Activated CD4-positive, alpha-beta T cell treated with anti-CD3 and anti-CD28 coated beads, Interleukin-2, amount 10 ng/mL, durations not matched to agents 7 days and 5 days (primary cell): Measurements from ENCODE around the gene MRPS31. TPM values are rescaled to one million over a fixed set of nuclear protein-coding genes. Genes with fewer than 3 reads are reported as not detected.
"Not testable (repeated sequence)": the region's sequence is repeated elsewhere in the genome, so short reads cannot be mapped to it uniquely, and the experiment has no call there.

Source experiments
- CTCF ChIA-PET: fragments of 350-600 bp; sonication (Branson Sonifier 250); formaldehyde crosslinking; loops from one replicate; lab custom pipeline; 2021; ENCODE audit warnings: antibody characterized with exemption; lab: Charles Lee
- POLR2A ChIA-PET: fragments of 350-600 bp; sonication (Branson Sonifier 250); formaldehyde crosslinking; loops from one replicate; lab custom pipeline; 2021; ENCODE audit warnings: antibody characterized with exemption; lab: Charles Lee
- DNase-seq: peaks from one replicate; pipeline ENCODE4 v3.0.0-alpha.2; 2020
- H3K27ac Mint-ChIP-seq: one replicate; pipeline ENCODE4 v1.8.0; 2021; ENCODE audit warnings: mild to moderate bottlenecking, moderate library complexity, mixed read lengths
- H3K27me3 Mint-ChIP-seq: one replicate; pipeline ENCODE4 v1.8.0; 2021; ENCODE audit warnings: mixed read lengths
- H3K36me3 Mint-ChIP-seq: one replicate; pipeline ENCODE4 v1.8.0; 2021; ENCODE audit warnings: low read depth, mixed read lengths
- H3K4me1 Mint-ChIP-seq: one replicate; pipeline ENCODE4 v1.8.0; 2021; ENCODE audit warnings: mixed read lengths
- H3K4me3 Mint-ChIP-seq: one replicate; pipeline ENCODE4 v1.8.0; 2021; ENCODE audit warnings: mild to moderate bottlenecking, moderate library complexity, mixed read lengths
- H3K9me3 Mint-ChIP-seq: one replicate; pipeline ENCODE4 v1.8.0; 2021; ENCODE audit warnings: mixed read lengths
- total RNA-seq, 2 experiments: library from RNA; stranded (reverse); gene quantifications; one replicate each; pipeline ENCODE4 v1.2.3, GENCODE V29; 2021

The MRPS31 gene
- total RNA-seq, 2 experiments from 2014 or later: 32.3 to 36.2 TPM

DNA sequence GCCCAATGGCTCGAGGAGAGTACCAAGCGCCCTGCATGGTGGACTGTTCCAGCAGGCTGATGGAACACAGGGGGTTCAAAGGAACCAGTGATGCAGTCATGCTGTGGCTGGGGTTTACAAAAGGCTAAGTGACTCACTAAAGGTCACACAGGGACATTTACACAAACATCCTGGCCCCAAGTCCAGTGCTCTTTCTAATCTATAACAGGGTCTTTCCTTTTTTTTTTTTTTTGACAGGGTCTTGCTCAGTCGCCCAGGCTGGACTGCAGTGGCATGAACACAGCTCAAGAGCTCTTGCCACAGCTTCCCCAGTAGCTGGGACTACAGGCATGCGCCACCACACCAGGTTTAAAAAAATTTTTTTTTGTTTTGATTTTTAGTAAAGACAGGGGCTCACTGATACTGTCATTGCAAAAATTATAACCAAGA lies 15.6 kb upstream of the MRPS31 start:
- Mint-ChIP-seq H3K27ac (no peak overlapping the region), H3K27me3 (no peaks in the 10 kb centered on the region), H3K9me3 (no peaks in the 10 kb centered on the region), H3K36me3 (no peaks in the 10 kb centered on the region), H3K4me3 (no peak overlapping the region), H3K4me1 (peaks cover 29% of the 10 kb centered on the region)
- no peak for DNase-seq
- POLR2A ChIA-PET: no interaction called here
- CTCF ChIA-PET: interaction anchor here (0.8 to 3.9 kb wide), 5 partner anchors 9 to 118 kb away, joined by 3 to 14 read pairs (median 3); no protein-coding TSS in a partner anchor

DNA sequence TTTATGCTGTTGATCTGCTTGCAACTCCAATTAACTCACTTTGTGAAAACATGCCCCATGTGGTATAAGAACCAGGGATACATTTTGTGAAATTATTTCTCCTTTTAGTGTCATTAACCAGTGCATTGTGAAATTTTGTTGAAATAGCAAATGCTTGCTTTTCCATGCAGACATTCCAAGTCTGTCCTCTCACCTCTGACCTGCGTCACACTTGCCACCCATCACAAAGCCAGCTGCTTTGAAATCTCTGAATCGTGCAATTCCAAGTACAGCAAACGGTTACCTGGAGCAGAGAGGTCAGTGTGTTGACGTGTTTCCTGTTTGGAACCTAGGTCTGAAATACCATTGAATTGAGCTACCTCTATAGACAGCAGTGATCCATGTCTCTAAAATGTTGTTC lies 13.6 kb upstream of the MRPS31 start:
- Mint-ChIP-seq H3K27ac (no peak overlapping the region), H3K9me3 (no peaks in the 10 kb centered on the region), H3K27me3 (no peaks in the 10 kb centered on the region), H3K4me1 (peaks cover 27% of the 10 kb centered on the region), H3K4me3 (no peak overlapping the region), H3K36me3 (no peaks in the 10 kb centered on the region)
- POLR2A ChIA-PET: no interaction called here
- CTCF ChIA-PET: interaction anchor here (0.6 kb wide), 1 partner anchor 762 kb away, joined by 5 read pairs; no protein-coding TSS in a partner anchor
- no peak for DNase-seq

DNA sequence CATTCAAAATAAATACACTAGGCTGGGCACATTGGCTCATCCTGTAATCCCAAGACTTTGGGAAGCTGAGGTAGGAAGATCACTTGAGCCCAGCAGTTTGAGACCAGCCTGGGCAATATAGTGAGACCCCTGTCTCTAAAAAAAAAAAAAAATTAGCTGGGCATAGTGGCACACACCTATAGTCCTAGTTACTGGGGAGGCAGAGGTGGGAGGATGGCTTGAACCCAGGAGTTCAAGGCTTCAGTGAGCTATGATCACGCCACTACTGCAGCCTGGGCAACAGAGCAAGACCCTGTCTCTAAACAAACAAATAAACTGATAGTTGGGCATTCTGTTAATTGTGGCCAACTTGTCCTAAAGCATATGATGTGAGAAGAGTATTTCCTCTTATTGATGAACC lies 12.0 kb upstream of the MRPS31 start:
- H3K9me3 Mint-ChIP-seq, DNase-seq, H3K4me3 Mint-ChIP-seq, H3K27ac Mint-ChIP-seq, H3K27me3 Mint-ChIP-seq, H3K36me3 Mint-ChIP-seq, POLR2A ChIA-PET: not testable (repeated sequence)
- peaks cover 26% of the 10 kb centered on the region for H3K4me1 Mint-ChIP-seq
- CTCF ChIA-PET: interaction anchor here (0.6 to 1.2 kb wide), 4 partner anchors 12 to 840 kb away, joined by 3 read pairs; no protein-coding TSS in a partner anchor

DNA sequence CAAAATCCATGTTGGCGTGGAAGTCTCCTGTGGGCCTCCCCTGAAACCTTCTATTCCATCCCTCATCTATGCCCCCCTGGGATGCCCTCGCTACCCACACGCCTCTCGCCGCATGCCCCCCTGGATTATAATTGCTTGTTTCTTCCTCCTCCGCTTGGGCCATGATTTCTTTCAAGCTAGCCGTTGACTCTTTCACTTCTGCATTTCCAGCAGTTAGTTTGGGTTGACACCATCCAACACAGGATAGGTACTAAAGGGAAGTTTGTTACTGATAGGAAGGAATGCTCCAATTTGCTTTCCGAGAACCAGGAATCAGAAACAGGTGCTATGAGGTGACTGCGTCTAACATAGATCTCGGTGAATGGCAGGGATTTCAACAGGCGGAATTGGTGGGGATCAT lies 10.7 kb upstream of the MRPS31 start:
- Mint-ChIP-seq H3K27ac (peak overlapping the region; percentile 2), H3K36me3 (no peaks in the 10 kb centered on the region), H3K27me3 (no peaks in the 10 kb centered on the region), H3K4me3 (no peak overlapping the region), H3K4me1 (peaks cover 26% of the 10 kb centered on the region), H3K9me3 (no peaks in the 10 kb centered on the region)
- no peak for DNase-seq
- ChIA-PET CTCF (interaction anchor here (1.0 kb wide), 1 partner anchor 12 kb away, joined by 3 read pairs; no protein-coding TSS in a partner anchor), POLR2A (no interaction called here)

DNA sequence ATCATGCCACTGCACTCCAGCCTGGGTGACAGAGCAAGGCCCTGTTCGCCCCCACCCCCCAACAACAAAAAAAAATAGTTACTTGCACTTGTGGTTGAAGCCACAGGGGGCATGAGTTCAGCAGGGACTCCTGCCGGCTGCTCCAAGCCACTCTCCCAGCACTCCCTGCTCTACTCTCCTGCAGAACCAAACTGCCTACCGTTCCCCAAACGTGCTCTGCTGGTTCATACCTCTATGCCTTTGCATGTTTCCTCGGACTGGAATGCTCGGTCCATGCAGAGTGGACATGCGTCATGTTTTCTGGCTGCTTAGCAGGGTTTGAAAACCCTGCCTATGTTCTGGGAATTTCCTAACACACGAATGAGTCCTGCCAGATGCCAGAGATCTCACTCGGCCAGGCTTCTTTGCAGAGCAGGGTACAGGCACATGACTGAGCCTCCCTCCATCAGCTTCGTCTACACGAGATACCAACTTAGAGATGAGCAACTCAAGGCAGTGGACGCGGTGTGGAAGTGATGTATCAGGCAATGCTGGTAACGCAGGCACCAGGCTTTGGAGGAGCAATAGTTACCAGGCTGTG lies 9.9 kb upstream of the MRPS31 start:
- no peak for DNase-seq
- Mint-ChIP-seq H3K36me3 (no peaks in the 10 kb centered on the region), H3K4me1 (peaks cover 29% of the 10 kb centered on the region), H3K4me3 (no peak overlapping the region), H3K9me3 (no peaks in the 10 kb centered on the region), H3K27ac (no peak overlapping the region), H3K27me3 (no peaks in the 10 kb centered on the region)
- POLR2A ChIA-PET: no interaction called here
- CTCF ChIA-PET: interaction anchor here (1.0 kb wide), 1 partner anchor 11 kb away, joined by 3 read pairs; no protein-coding TSS in a partner anchor

DNA sequence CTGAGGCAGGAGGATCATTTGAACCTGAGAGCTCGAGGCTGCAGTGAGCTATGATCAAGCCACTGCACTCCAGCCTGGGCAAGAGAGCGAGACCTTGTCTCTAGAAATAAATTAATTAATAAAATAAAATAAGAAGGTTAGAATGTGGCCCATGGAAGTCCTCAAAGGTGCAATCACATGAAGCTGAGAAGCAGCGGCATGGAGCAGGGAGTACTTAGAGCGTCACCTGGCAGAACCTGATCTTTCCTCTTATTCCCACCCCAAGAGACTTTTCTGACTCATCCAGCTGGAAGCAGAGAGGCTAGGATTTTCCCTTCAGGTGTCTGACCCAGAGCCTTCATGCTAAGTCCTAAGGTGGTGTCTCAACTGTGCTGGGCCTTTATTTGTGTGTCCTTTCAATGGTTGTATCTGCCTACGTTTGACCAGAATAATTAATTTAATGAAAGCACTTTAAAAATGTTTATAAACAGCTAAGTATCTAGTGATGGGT lies 8.9 kb upstream of the MRPS31 start:
- H3K36me3 Mint-ChIP-seq: no peaks in the 10 kb centered on the region
- ChIA-PET POLR2A (no interaction called here), CTCF (interaction anchor here (1.8 kb wide), 1 partner anchor 9 kb away, joined by 11 read pairs; the partner anchor contains the start of gene SLC25A15)
- peaks cover 35% of the 10 kb centered on the region for H3K4me1 Mint-ChIP-seq
- no peak overlapping the region for H3K4me3 Mint-ChIP-seq
- no peak for DNase-seq
- no peak overlapping the region for H3K27ac Mint-ChIP-seq
- H3K9me3 Mint-ChIP-seq: no peaks in the 10 kb centered on the region
- no peaks in the 10 kb centered on the region for H3K27me3 Mint-ChIP-seq

DNA sequence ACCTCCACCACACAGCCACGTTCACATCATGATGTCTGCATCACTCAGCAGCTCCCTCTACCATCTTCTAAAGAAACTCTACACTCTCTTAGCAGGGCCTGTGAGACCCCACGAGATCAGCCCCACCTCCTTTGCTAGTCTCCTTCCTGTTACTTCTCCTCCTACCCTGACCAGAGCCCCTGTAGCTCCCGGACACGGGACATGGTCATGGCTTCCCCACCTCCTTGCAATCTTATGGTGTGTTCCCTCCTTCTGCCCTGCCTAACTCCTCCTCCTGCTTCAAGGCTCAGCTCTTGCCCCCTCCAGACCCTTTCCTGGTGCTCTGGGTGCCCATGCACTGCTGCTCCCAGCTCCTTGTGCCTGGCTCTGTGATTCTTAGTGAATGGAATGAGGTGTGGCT lies 8.1 kb upstream of the MRPS31 start:
- no peak overlapping the region for H3K4me3 Mint-ChIP-seq
- peaks cover 36% of the 10 kb centered on the region for H3K4me1 Mint-ChIP-seq
- H3K36me3 Mint-ChIP-seq: no peaks in the 10 kb centered on the region
- H3K27ac Mint-ChIP-seq: no peak overlapping the region
- no peaks in the 10 kb centered on the region for H3K9me3 Mint-ChIP-seq
- CTCF ChIA-PET: interaction anchor here (1.5 to 2.2 kb wide), 3 partner anchors 10 to 76 kb away, joined by 3 to 11 read pairs (median 9); partner anchors contain the start of gene SLC25A15
- no peak for DNase-seq
- POLR2A ChIA-PET: no interaction called here
- H3K27me3 Mint-ChIP-seq: no peaks in the 10 kb centered on the region

DNA sequence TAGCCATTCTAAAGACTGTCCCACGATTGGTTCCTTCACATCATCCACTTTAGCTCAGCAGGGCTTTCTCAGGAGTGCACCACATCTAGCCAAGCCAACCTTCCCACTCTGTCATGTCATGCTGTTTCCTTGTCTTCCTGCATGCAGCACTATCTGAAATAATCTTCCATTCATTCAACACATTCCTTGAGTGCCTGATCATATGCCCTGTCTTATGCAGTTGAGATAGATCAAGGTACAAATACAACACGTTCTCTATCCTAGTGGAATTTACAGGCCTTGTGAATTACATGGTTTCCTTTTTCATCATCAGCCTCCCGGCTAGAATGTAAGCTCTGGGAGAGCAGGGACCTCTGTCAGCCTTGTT lies 6.8 kb upstream of the MRPS31 start:
- Mint-ChIP-seq H3K27me3 (no peaks in the 10 kb centered on the region), H3K36me3 (no peaks in the 10 kb centered on the region), H3K27ac (peak overlapping the region; percentile 98), H3K4me1 (peaks cover 38% of the 10 kb centered on the region), H3K4me3 (no peak overlapping the region), H3K9me3 (no peaks in the 10 kb centered on the region)
- DNase-seq: no peak
- ChIA-PET CTCF (interaction anchor here (0.8 to 2.2 kb wide), 12 partner anchors 9 to 1023 kb away, joined by 3 to 14 read pairs (median 3); partner anchors contain the start of gene SLC25A15), POLR2A (no interaction called here)

DNA sequence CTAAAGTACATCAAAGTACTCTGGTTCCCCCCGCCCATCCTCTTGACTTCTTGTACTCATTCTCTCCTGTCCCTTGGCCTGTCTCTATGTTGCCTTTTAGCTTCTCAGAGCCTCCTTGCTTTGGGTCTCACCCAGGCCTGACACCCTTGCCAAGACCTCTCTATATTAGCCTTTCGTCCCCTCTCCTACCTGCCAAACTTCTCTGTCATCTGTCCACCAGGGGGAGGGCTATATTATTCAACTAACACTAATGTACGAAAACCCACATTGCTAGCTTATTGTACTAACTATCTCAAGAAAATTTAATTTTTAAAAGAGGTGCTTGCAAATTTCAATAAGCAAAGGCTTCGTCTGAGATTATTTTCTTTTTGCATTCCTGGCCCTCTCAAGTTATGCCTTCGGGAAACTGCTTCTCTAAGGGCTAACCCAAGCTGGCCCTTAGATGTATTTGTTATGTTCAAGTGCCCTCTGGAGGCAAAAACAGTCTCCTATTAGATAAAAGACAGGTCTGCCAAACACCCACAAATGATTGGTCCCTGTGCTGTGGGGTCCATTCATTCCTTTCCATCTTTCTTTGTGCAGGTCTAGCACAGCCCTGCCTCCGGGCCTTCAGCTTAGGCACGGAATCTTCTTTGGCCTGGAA lies 6.3 kb upstream of the MRPS31 start:
- no peaks in the 10 kb centered on the region for H3K9me3 Mint-ChIP-seq
- peak overlapping the region; percentile 70 for H3K4me3 Mint-ChIP-seq
- no peaks in the 10 kb centered on the region for H3K27me3 Mint-ChIP-seq
- no peaks in the 10 kb centered on the region for H3K36me3 Mint-ChIP-seq
- CTCF ChIA-PET: interaction anchor here (0.8 to 2.2 kb wide), 11 partner anchors 9 to 1022 kb away, joined by 3 to 14 read pairs (median 3); partner anchors contain the start of gene SLC25A15
- DNase-seq: peak; percentile 54
- H3K27ac Mint-ChIP-seq: peak overlapping the region; percentile 98
- H3K4me1 Mint-ChIP-seq: peaks cover 42% of the 10 kb centered on the region
- POLR2A ChIA-PET: no interaction called here

DNA sequence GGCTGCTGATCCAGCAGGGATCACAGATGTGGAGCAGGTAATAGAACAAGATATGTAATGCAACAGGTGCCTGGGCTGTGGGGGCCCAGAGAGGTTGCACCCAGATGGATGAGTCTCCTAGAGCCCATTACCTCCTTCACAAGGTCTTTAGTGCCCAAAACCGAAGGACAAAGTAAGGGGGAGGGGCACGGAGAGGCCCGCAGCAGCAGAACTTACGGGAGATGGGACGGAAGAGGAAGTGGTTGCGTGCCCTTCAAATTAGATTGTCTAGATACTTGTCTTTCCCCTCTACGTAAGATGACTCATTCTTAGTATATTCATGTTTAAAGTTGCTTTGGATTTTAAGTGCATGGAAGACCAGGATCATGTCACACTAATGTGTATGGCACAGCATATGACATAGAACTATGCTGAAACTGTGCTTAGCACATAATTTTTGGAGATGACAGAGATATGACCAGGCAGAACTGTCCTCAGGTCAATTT lies 5.7 kb upstream of the MRPS31 start:
- Mint-ChIP-seq H3K4me3 (peak overlapping the region; percentile 70), H3K27me3 (no peaks in the 10 kb centered on the region), H3K36me3 (no peaks in the 10 kb centered on the region), H3K9me3 (no peaks in the 10 kb centered on the region), H3K4me1 (peaks cover 45% of the 10 kb centered on the region), H3K27ac (peak overlapping the region; percentile 98)
- ChIA-PET CTCF (interaction anchor here (0.8 to 2.2 kb wide), 9 partner anchors 8 to 1021 kb away, joined by 3 to 14 read pairs (median 3); partner anchors contain the start of gene SLC25A15), POLR2A (no interaction called here)
- DNase-seq: peak; percentile 80

DNA sequence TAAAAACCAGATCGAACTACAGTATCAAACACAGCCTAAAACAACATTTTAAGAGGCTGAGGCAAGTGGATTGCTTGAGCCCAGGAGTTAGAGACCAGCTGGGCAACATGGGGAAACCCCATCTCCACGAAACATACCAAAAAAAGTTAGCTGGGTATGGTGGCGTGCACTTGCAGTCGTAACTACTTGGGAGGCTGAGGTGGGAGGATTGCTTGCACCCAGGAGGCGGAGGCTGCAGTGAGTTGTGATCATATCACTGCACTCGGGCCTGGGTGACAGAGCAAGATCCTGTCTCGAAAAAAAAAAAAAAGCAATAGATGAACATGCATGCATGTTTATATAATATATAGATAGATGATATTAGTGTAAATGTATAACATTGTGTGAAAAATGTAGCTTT lies 5.2 kb upstream of the MRPS31 start:
- no peaks in the 10 kb centered on the region for H3K36me3 Mint-ChIP-seq
- H3K27ac Mint-ChIP-seq: peak overlapping the region; percentile 98
- peak; percentile 22 for DNase-seq
- CTCF ChIA-PET: interaction anchor here (2.1 kb wide), 1 partner anchor 22 kb away, joined by 5 read pairs; no protein-coding TSS in a partner anchor
- peaks cover 47% of the 10 kb centered on the region for H3K4me1 Mint-ChIP-seq
- H3K27me3 Mint-ChIP-seq: no peaks in the 10 kb centered on the region
- POLR2A ChIA-PET: no interaction called here
- H3K4me3 Mint-ChIP-seq: peak overlapping the region; percentile 70
- H3K9me3 Mint-ChIP-seq: no peaks in the 10 kb centered on the region

DNA sequence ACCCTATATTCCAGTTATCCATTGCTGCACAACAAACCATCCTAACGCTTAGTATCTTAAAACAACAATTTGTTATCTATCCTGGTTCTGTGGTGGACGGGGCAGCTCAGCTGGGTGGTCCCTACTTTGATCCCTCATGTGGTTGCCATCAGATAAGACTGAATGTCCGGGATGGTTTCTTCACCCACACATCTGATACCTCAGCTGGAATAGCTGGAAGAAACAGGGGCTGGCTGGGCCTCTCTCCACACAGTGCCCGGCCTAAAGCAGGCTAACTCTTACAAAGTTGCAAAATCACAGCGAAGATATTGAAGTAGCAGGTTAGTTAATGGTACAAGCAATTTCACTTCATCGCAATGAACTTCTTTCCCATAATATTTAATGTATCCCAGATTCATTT lies 3.7 kb upstream of the MRPS31 start:
- ChIA-PET POLR2A (no interaction called here), CTCF (interaction anchor here (1.2 kb wide), 1 partner anchor 15 kb away, joined by 3 read pairs; the partner anchor contains the start of gene SLC25A15)
- Mint-ChIP-seq H3K36me3 (peaks cover 1% of the 10 kb centered on the region), H3K27me3 (no peaks in the 10 kb centered on the region), H3K27ac (no peak overlapping the region), H3K4me1 (peaks cover 52% of the 10 kb centered on the region), H3K9me3 (no peaks in the 10 kb centered on the region), H3K4me3 (no peak overlapping the region)
- DNase-seq: no peak
